Naive B cell (primary cell): ENCODE measurements around the gene ZNF813. TPM values are rescaled to one million over a fixed set of nuclear protein-coding genes. Genes with fewer than 3 reads are reported as not detected.
A peak's percentile ranks its signal among the peaks of the same experiment; 100 is the strongest.

ENCODE experiments used
- ATAC-seq, 2 donors: fragments of 150-1000 bp; cut with Tn5 transposase; 2 replicates each; pipeline ENCODE4 v1.10.0; 2021; ENCODE audit warnings: low read depth in 2 of 2, mild to moderate bottlenecking in 2 of 2, moderate library complexity in 2 of 2
- DNase-seq: peaks from one replicate; pipeline ENCODE4 v3.0.0; 2022
- H3K27ac Mint-ChIP-seq, 6 donors: one replicate each; pipeline ENCODE4 v1.8.0; 2020 to 2022; ENCODE audit warnings: mild to moderate bottlenecking in 6 of 6, mixed read lengths in 6 of 6, moderate library complexity in 5 of 6, inconsistent platforms in 2 of 6
- H3K27me3 Mint-ChIP-seq, 3 donors: one replicate each; pipeline ENCODE4 v1.8.0; 2021 to 2022; ENCODE audit warnings: mixed read lengths in 3 of 3, mild to moderate bottlenecking in 1 of 3
- H3K36me3 Mint-ChIP-seq, 2 donors: one replicate each; pipeline ENCODE4 v1.8.0; 2020 to 2022; ENCODE audit warnings: mixed read lengths in 2 of 2, inconsistent platforms in 1 of 2, mild to moderate bottlenecking in 1 of 2
- H3K4me1 Mint-ChIP-seq, 3 donors: one replicate each; pipeline ENCODE4 v1.8.0; 2020 to 2022; ENCODE audit warnings: mixed read lengths in 3 of 3, inconsistent platforms in 1 of 3, mild to moderate bottlenecking in 1 of 3, moderate library complexity in 1 of 3
- H3K4me3 Mint-ChIP-seq, 8 donors: one replicate each; pipeline ENCODE4 v1.8.0; 2020 to 2022; ENCODE audit warnings: mild to moderate bottlenecking in 8 of 8, mixed read lengths in 8 of 8, moderate library complexity in 8 of 8, inconsistent platforms in 2 of 8
- H3K9me3 Mint-ChIP-seq, 7 donors: one replicate each; pipeline ENCODE4 v1.8.0; 2020 to 2022; ENCODE audit warnings: mixed read lengths in 7 of 7, mild to moderate bottlenecking in 5 of 7, inconsistent platforms in 2 of 7, moderate library complexity in 1 of 7
- polyA plus RNA-seq, 6 donors: library from polyadenylated mRNA; unstranded; fragments of 300-500 nt; fragmentation: Illumina TruSeq; gene quantifications; one replicate each; pipeline ENCODE4 v1.2.3, GENCODE V29; 2021; ENCODE audit warnings: low read depth in 6 of 6

The ZNF813 gene
- polyA plus RNA-seq, 6 donors from 2014 or later = 4.6 to 8.3 (median 6.0) TPM

GRCh38 chr19:53537521-53538377, 70.2 kb downstream of the ZNF813 start, which contains the start of gene ZNF331:
Gene ZNF331 (plus strand): TSS chr19:53538145. CDS start chr19:53569377, 31,232 bp downstream.
- Mint-ChIP-seq H3K36me3 (peaks cover 4 to 23% of the 10 kb centered on the region in 2 donors), H3K9me3 (peaks cover 0 to 6% (median 0%) of the 10 kb centered on the region in 7 donors), H3K27me3 (peaks cover 0 to 7% (median 5%) of the 10 kb centered on the region in 3 donors), H3K27ac (peak within 1 kb of the TSS; percentile 100), H3K4me1 (peaks cover 11 to 20% (median 13%) of the 10 kb centered on the region in 3 donors), H3K4me3 (peak within 1 kb of the TSS; percentile 93 to 98 (median 96))
- ATAC-seq = peak; percentile 71 to 72
- DNase-seq = peak; percentile 96

- DNase-seq (no peak), ATAC-seq (no peak)
- peaks cover 0 to 7% (median 5%) of the 10 kb centered on the region in 3 donors for H3K27me3 Mint-ChIP-seq
- H3K4me1 Mint-ChIP-seq = peaks cover 11 to 20% (median 13%) of the 10 kb centered on the region in 3 donors
- peaks cover 0 to 6% (median 0%) of the 10 kb centered on the region in 7 donors for H3K9me3 Mint-ChIP-seq
- peak overlapping the region; percentile 100 for H3K27ac Mint-ChIP-seq
- peaks cover 4 to 16% of the 10 kb centered on the region in 2 donors for H3K36me3 Mint-ChIP-seq
- peak overlapping the region; percentile 93 to 98 (median 96) for H3K4me3 Mint-ChIP-seq
These were observed 71.0 kb downstream of the ZNF813 start for GRCh38 chr19:53538378-53539109.

GRCh38 chr19:53540091-53540490, 72.6 kb downstream of the ZNF813 start:
- H3K4me1 Mint-ChIP-seq = peaks cover 11 to 20% (median 13%) of the 10 kb centered on the region in 3 donors
- H3K27ac Mint-ChIP-seq = peak overlapping the region; percentile 100
- peak overlapping the region in 5 of 8 donors; percentile 30 to 97 (median 79) for H3K4me3 Mint-ChIP-seq
- no peak for DNase-seq
- H3K36me3 Mint-ChIP-seq = peaks cover 4 to 16% of the 10 kb centered on the region in 2 donors
- H3K9me3 Mint-ChIP-seq = peaks cover 0 to 6% (median 0%) of the 10 kb centered on the region in 7 donors
- no peak for ATAC-seq
- peaks cover 0 to 7% (median 5%) of the 10 kb centered on the region in 3 donors for H3K27me3 Mint-ChIP-seq

GRCh38 chr19:53541971-53542370, 74.4 kb downstream of the ZNF813 start:
- peaks cover 0 to 16% of the 10 kb centered on the region in 2 donors for H3K36me3 Mint-ChIP-seq
- peak overlapping the region in 5 of 6 donors; percentile 47 to 100 (median 100) for H3K27ac Mint-ChIP-seq
- DNase-seq = no peak
- peaks cover 0 to 6% (median 0%) of the 10 kb centered on the region in 7 donors for H3K9me3 Mint-ChIP-seq
- ATAC-seq = no peak
- peaks cover 13 to 23% (median 17%) of the 10 kb centered on the region in 3 donors for H3K4me1 Mint-ChIP-seq
- peak overlapping the region in 1 of 8 donors; percentile 96 for H3K4me3 Mint-ChIP-seq
- peaks cover 0 to 7% (median 5%) of the 10 kb centered on the region in 3 donors for H3K27me3 Mint-ChIP-seq

- DNase-seq = peak; percentile 30
These were observed 77.9 kb downstream of the ZNF813 start for GRCh38 chr19:53545271-53546065.

More at GRCh38 chr19:53545271-53546065, 77.9 kb downstream of the ZNF813 start:
- peak in 1 of 2 donors; percentile 3 for ATAC-seq
- Mint-ChIP-seq H3K4me3 (peak overlapping the region in 2 of 8 donors; percentile 8 to 56), H3K36me3 (peaks cover 0 to 6% of the 10 kb centered on the region in 2 donors), H3K9me3 (peaks cover 0 to 6% (median 0%) of the 10 kb centered on the region in 7 donors), H3K27ac (peak overlapping the region in 5 of 6 donors; percentile 54 to 85 (median 85)), H3K4me1 (peaks cover 5 to 13% (median 9%) of the 10 kb centered on the region in 3 donors), H3K27me3 (peaks cover 0 to 3% (median 0%) of the 10 kb centered on the region in 3 donors)

Other genes starting within 250 kb of the ZNF813 start
- 10 to 100 TPM; 20.4 to 53.5 (median 32.5) TPM for gene ZNF677, start 212.9 kb upstream of the ZNF813 start, polyA plus RNA-seq
- not detected for gene VN1R2, start 209.4 kb upstream of the ZNF813 start, polyA plus RNA-seq
- not detected for gene VN1R4, start 200.0 kb upstream of the ZNF813 start, polyA plus RNA-seq
- 10 to 100 TPM in 5 of 6 donors, not detected in 1; 11.0 to 21.0 (median 11.7) TPM for gene ZNF845, start 134.0 kb upstream of the ZNF813 start, polyA plus RNA-seq
- gene ZNF525, start 102.0 kb upstream of the ZNF813 start, polyA plus RNA-seq = 10 to 100 TPM in 4 of 6 donors, 1 to 10 TPM in 2; 5.6 to 17.6 (median 11.1) TPM
- 10 to 100 TPM; 10.0 to 20.2 (median 14.8) TPM for gene ZNF765, start 72.6 kb upstream of the ZNF813 start, polyA plus RNA-seq
- 10 to 100 TPM in 4 of 6 donors, 1 to 10 TPM in 2; 6.4 to 18.3 (median 11.6) TPM for gene ZNF761, start 35.7 kb upstream of the ZNF813 start, polyA plus RNA-seq
- 100 to 1,000 TPM in 2 of 6 donors, 10 to 100 TPM in 4; 35.2 to 141 (median 72.8) TPM for gene ZNF331, start 70.4 kb downstream of the ZNF813 start, polyA plus RNA-seq
- not detected for gene DPRX, start 164.3 kb downstream of the ZNF813 start, polyA plus RNA-seq